Endothelial cell of umbilical vein (primary cell): ENCODE results near the gene GAL3ST3. TPM values are rescaled to one million over a fixed set of nuclear protein-coding genes. Genes with fewer than 3 reads are reported as not detected.
"Not testable (repeated sequence)": the region's sequence is repeated elsewhere in the genome, so short reads cannot be mapped to it uniquely, and the experiment has no call there.

Experiments
- BruUV-seq: library from RNA; stranded (reverse); fragments of 400-500 nt; replicated peaks from 2 replicates; lab custom pipeline; 2021; lab: Mats Ljungman, UMichigan
- CTCF ChIA-PET: fragments of 300-600, 350-600 bp; sonication (Branson Sonifier 250); formaldehyde crosslinking; loops from one replicate; lab custom pipeline; 2021; ENCODE audit warnings: antibody characterized with exemption, inconsistent platforms; lab: Charles Lee
- POLR2A ChIA-PET: fragments of 300-600, 350-600 bp; sonication (Branson Sonifier 250); formaldehyde crosslinking; loops from one replicate; lab custom pipeline; 2021; ENCODE audit warnings: antibody characterized with exemption, inconsistent platforms; lab: Charles Lee
- DNase-seq: peaks from one replicate; pipeline ENCODE4 v3.0.0-alpha.2; 2011; ENCODE audit warnings: low read depth, low spot score
- FAIRE-seq: peaks from 2 replicates; lab custom pipeline; 2011; peaks lifted over from hg19 to GRCh38; lab: Jason Lieb, UNC
- H2AFZ ChIP-seq: 2 replicates; pipeline ENCODE4 v1.6.0; 2012; ENCODE audit warnings: low read depth, low read length, control low read depth, inconsistent platforms
- H3K27ac ChIP-seq: 2 replicates; pipeline ENCODE4 v1.5.1; 2011; ENCODE audit warnings: low read depth, mild to moderate bottlenecking, control low read depth, low read length, moderate library complexity; ENCODE audit not compliant: insufficient read depth
- H3K27me3 ChIP-seq, 2 experiments: 2 replicates each; pipeline versions ENCODE4 v1.6.0 to v1.6.1; 2011; ENCODE audit warnings: low read length in 2 of 2, mixed read lengths in 1 of 2; ENCODE audit not compliant: control insufficient read depth in 2 of 2, insufficient read depth in 2 of 2
- H3K36me3 ChIP-seq, 2 experiments: 2 replicates in 1 of 2; 3 replicates in 1 of 2; pipeline ENCODE4 v1.5.1; 2011; ENCODE audit warnings: low read length in 2 of 2, mild to moderate bottlenecking in 1 of 2, moderate library complexity in 1 of 2; ENCODE audit not compliant: control insufficient read depth in 2 of 2, insufficient read depth in 2 of 2; ENCODE audit errors: extremely low read depth in 1 of 2
- H3K4me1 ChIP-seq: 3 replicates; pipeline ENCODE4 v1.5.1; 2011; ENCODE audit warnings: mild to moderate bottlenecking, low read length; ENCODE audit not compliant: control insufficient read depth, insufficient read depth; ENCODE audit errors: extremely low read depth
- H3K4me2 ChIP-seq: 2 replicates; pipeline ENCODE4 v1.6.1; 2011; ENCODE audit warnings: low read length, control low read depth, mixed read lengths; ENCODE audit not compliant: insufficient read depth
- H3K4me3 ChIP-seq, 3 experiments: fragments of 200-600 bp in 1 of 3; sonication (generic), shearing (Covaris generic) in 1 of 3; replicated peaks in 1 of 3; 2 replicates each; pipeline ENCODE4 v1.5.1; 2011 to 2016; ENCODE audit warnings: control low read depth in 3 of 3, low read length in 3 of 3, mild to moderate bottlenecking in 2 of 3, inconsistent platforms in 1 of 3, low read depth in 1 of 3, moderate library complexity in 1 of 3; ENCODE audit not compliant: insufficient read depth in 1 of 3
- H3K79me2 ChIP-seq: 2 replicates; pipeline ENCODE4 v1.6.0; 2012; ENCODE audit warnings: low read length, inconsistent platforms; ENCODE audit not compliant: control insufficient read depth, insufficient read depth
- H3K9ac ChIP-seq: replicated peaks from 2 replicates; pipeline ENCODE3; 2011; ENCODE audit warnings: low read length, control low read depth; ENCODE audit not compliant: insufficient read depth; ENCODE audit errors: extremely low read depth
- H3K9me1 ChIP-seq: replicated peaks from 3 replicates; pipeline ENCODE4 v1.6.0; 2011; ENCODE audit warnings: mild to moderate bottlenecking, low read length; ENCODE audit not compliant: control insufficient read depth, insufficient read depth; ENCODE audit errors: extremely low read depth
- H3K9me3 ChIP-seq: replicated peaks from 2 replicates; pipeline ENCODE4 v1.5.1; 2012; ENCODE audit warnings: low read length, inconsistent platforms; ENCODE audit not compliant: control insufficient read depth, insufficient read depth
- H4K20me1 ChIP-seq: replicated peaks from 2 replicates; pipeline ENCODE3; 2011; ENCODE audit warnings: mild to moderate bottlenecking, low read length; ENCODE audit not compliant: control insufficient read depth, insufficient read depth; ENCODE audit errors: extremely low read depth
- CTCF ChIP-seq, 2 donors: IDR thresholded peaks; 1 replicate in 1 of 2; 2 replicates in 1 of 2; pipeline ENCODE4 v1.5.1; 2011; ENCODE audit warnings: low read length in 2 of 2, mild to moderate bottlenecking in 2 of 2, moderate library complexity in 2 of 2, control low read depth in 1 of 2, inconsistent platforms in 1 of 2, low read depth in 1 of 2; ENCODE audit not compliant: insufficient read depth in 1 of 2; ENCODE audit errors: extremely low read depth in 1 of 2
- EZH2 ChIP-seq: IDR thresholded peaks from 2 replicates; pipeline ENCODE4 v1.6.1; 2012; ENCODE audit warnings: borderline replicate concordance, low read depth, mild to moderate bottlenecking, moderate library complexity, low read length, inconsistent platforms; ENCODE audit not compliant: severe bottlenecking
- FOS ChIP-seq: IDR thresholded peaks from 2 replicates; pipeline ENCODE4 v1.6.1; 2011; ENCODE audit warnings: mild to moderate bottlenecking, low read length, moderate library complexity, borderline replicate concordance; ENCODE audit not compliant: insufficient read depth
- GATA2 ChIP-seq: IDR thresholded peaks from 2 replicates; pipeline ENCODE4 v1.7.0; 2011; ENCODE audit warnings: low read depth, mild to moderate bottlenecking, moderate library complexity, mixed read lengths, low read length; ENCODE audit not compliant: insufficient read length, insufficient read depth
- JUN ChIP-seq: IDR thresholded peaks from 2 replicates; pipeline ENCODE4 v1.6.1; 2011; ENCODE audit warnings: borderline replicate concordance, low read depth; ENCODE audit not compliant: insufficient read length, insufficient read depth
- MYC ChIP-seq: IDR thresholded peaks from one replicate; pipeline ENCODE4 v1.6.1; 2011; ENCODE audit warnings: mild to moderate bottlenecking, low read depth, low read length
- POLR2A ChIP-seq: IDR thresholded peaks from 2 replicates; pipeline ENCODE4 v1.6.1; 2012; ENCODE audit warnings: low read depth, mild to moderate bottlenecking, control low read depth, low read length
- POLR2AphosphoS5 ChIP-seq: IDR thresholded peaks from 2 replicates; pipeline ENCODE4 v1.6.1; 2012; ENCODE audit warnings: low read depth, mild to moderate bottlenecking, control low read depth, low read length, moderate library complexity; ENCODE audit not compliant: insufficient read depth
- dilution Hi-C: fragments of 300-500 bp; cut with MboI; formaldehyde crosslinking; loops from one replicate; pipeline ENCODE4 v1.15.0; 2019; ENCODE audit warnings: low sequenced_read_pairs; ENCODE audit not compliant: extremely low pct_ligation_motif_present
- intact Hi-C: fragments of 100-400 bp; cut with micrococcal nuclease; formaldehyde crosslinking; loops from one replicate; pipeline ENCODE4 v1.10.0; 2022
- polyA plus RNA-seq, 4 experiments: library from polyadenylated mRNA; depleted of rRNA in 3 of 4; stranded (reverse) in 3 of 4; unstranded in 1 of 4; fragments of >200 nt; gene quantifications; 2 replicates each; pipeline versions ENCODE4 v1.2.1 to v1.2.3, GENCODE V29; 2011 to 2012; ENCODE audit warnings: missing spikeins in 1 of 4
- total RNA-seq: library from RNA; stranded (reverse); gene quantifications from 2 replicates; pipeline ENCODE4 v1.2.3, GENCODE V29; 2021

The GAL3ST3 gene
- total and polyA plus RNA-seq, 2 donors (not counting 3 experiments of a cell fraction or from before 2014, with no cell fraction given) = 0.15 TPM; not detected in 1

- dilution Hi-C loops, FAIRE-seq, intact Hi-C loops, H3K9ac ChIP-seq, H4K20me1 ChIP-seq, H3K9me1 ChIP-seq, DNase-seq, H3K27ac ChIP-seq, H3K4me3 ChIP-seq, POLR2A ChIA-PET, H3K4me1 ChIP-seq, H2AFZ ChIP-seq, H3K36me3 ChIP-seq, H3K9me3 ChIP-seq, H3K4me2 ChIP-seq, BruUV-seq, H3K27me3 ChIP-seq, H3K79me2 ChIP-seq: not testable (repeated sequence)
- CTCF ChIA-PET = interaction anchor here (2.1 to 3.9 kb wide), 2 partner anchors 12 to 35 kb away, joined by 11 to 37 read pairs; no protein-coding TSS in a partner anchor
These were observed 38.9 kb downstream of the GAL3ST3 start for GRCh38 chr11:66010036-66010435.

- Histone ChIP-seq H2AFZ (peak overlapping the region; percentile 41), H3K9me3 (no peaks in the 10 kb centered on the region), H3K36me3 (peaks cover 0 to 7% of the 10 kb centered on the region in 2 experiments), H3K9ac (no peak overlapping the region), H3K27ac (no peak overlapping the region), H3K4me2 (no peak overlapping the region), H4K20me1 (no peaks in the 10 kb centered on the region), H3K9me1 (no peaks in the 10 kb centered on the region), H3K27me3 (peaks cover 2% of the 10 kb centered on the region in 2 experiments), H3K4me1 (peaks cover 3% of the 10 kb centered on the region), H3K79me2 (peaks cover 5% of the 10 kb centered on the region), H3K4me3 (no peak overlapping the region)
- no TSS peak for BruUV-seq
- ChIA-PET POLR2A (no interaction called here), CTCF (interaction anchor here (1.3 to 3.9 kb wide), 3 partner anchors 14 to 124 kb away, joined by 3 to 37 read pairs (median 11); no protein-coding TSS in a partner anchor)
- intact Hi-C loops = no loop called here
- no peak for FAIRE-seq
- dilution Hi-C loops = no loop called here
- TF ChIP-seq CTCF (IDR thresholded peaks at IDR 0.05; ENCODE audit: extremely low read depth in 1 of 2, insufficient read depth in 1 of 2, low read depth in 1 of 2, low read length in 2 of 2) (no peak), EZH2 (no peak), POLR2A (no peak), MYC (no peak), GATA2 (no peak), POLR2AphosphoS5 (no peak), FOS (no peak), JUN (no peak)
- DNase-seq = no peak
These were observed 40.4 kb downstream of the GAL3ST3 start for GRCh38 chr11:66008468-66009101.
